ENCODE data around the gene TNNI2.

- no peak for TF ChIP-seq POLR2A (IDR thresholded peaks at IDR 0.05)
- no peak for TF ChIP-seq CTCF (IDR thresholded peaks at IDR 0.05)
Observed at GRCh38 chr11:1884303-1884700, 45.5 kb downstream of the TNNI2 start.
